OCI-LY7 (cell line): ENCODE results near the gene GRID1.

ENCODE experiments used
- CTCF ChIP-seq: fragments of 200-600 bp; sonication (generic); conservative IDR thresholded peaks from 2 replicates; pipeline ENCODE4 v1.5.1; 2014; ENCODE audit warnings: mild to moderate bottlenecking, antibody characterized with exemption, low read length, moderate library complexity, mixed read lengths
- EZH2phosphoT487 ChIP-seq: fragments of 200-600 bp; sonication (generic); IDR thresholded peaks from 2 replicates; pipeline ENCODE4 v1.6.1; 2018; ENCODE audit warnings: low read depth, borderline replicate concordance, mild to moderate bottlenecking, mixed run types, antibody characterized with exemption, low read length, moderate library complexity, mixed read lengths

DNA sequence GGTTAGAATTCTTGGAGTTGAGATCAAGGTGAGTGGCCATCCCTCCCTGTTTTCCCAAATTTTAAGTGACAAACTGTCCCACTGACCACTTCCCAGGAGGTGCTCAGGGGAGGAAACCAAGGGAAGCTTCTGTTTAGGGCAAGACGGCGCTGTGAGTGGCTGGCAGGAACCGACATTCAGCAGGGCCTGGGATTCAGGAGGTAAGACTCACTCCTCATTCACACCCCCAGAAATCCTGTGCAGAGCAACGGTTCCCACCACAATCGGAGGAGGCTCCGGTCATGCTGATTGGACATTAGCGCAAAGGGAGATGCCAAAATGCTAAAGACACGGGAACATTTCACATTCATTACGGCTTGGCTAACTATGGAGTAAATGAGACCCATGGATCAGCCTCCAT is 200.9 kb downstream of the GRID1 start:
- no peak for TF ChIP-seq CTCF
- TF ChIP-seq EZH2phosphoT487, result no peak
